Activated CD8-positive, alpha-beta memory T cell treated with anti-CD3 and anti-CD28 coated beads, Interleukin-2, amount 10 ng/mL, durations not matched to agents 7 days and 5 days (primary cell): ENCODE results near the gene DIO2. TPM values are rescaled to one million over a fixed set of nuclear protein-coding genes. Genes with fewer than 3 reads are reported as not detected.

ENCODE experiments used
- ATAC-seq: fragments of 150-1000 bp; cut with Tn5 transposase; one replicate; pipeline ENCODE4 v1.10.0; 2021; ENCODE audit warnings: moderate library complexity
- CTCF ChIA-PET: fragments of 350-600 bp; sonication (Branson Sonifier 250); formaldehyde crosslinking; loops from one replicate; lab custom pipeline; 2021; ENCODE audit warnings: antibody characterized with exemption; lab: Charles Lee
- DNase-seq: peaks from one replicate; pipeline ENCODE4 v3.0.0-alpha.2; 2020
- H3K27ac Mint-ChIP-seq: one replicate; pipeline ENCODE4 v1.8.0; 2021; ENCODE audit warnings: mild to moderate bottlenecking, mixed read lengths
- H3K27me3 Mint-ChIP-seq: one replicate; pipeline ENCODE4 v1.8.0; 2021; ENCODE audit warnings: mixed read lengths
- H3K36me3 Mint-ChIP-seq: one replicate; pipeline ENCODE4 v1.8.0; 2021; ENCODE audit warnings: mild to moderate bottlenecking, mixed read lengths
- H3K4me1 Mint-ChIP-seq: one replicate; pipeline ENCODE4 v1.8.0; 2021; ENCODE audit warnings: mixed read lengths
- H3K4me3 Mint-ChIP-seq: one replicate; pipeline ENCODE4 v1.8.0; 2021; ENCODE audit warnings: mild to moderate bottlenecking, moderate library complexity, mixed read lengths
- H3K9me3 Mint-ChIP-seq: one replicate; pipeline ENCODE4 v1.8.0; 2022; ENCODE audit warnings: low read depth, mixed read lengths
- total RNA-seq, 2 experiments: library from RNA; stranded (reverse); gene quantifications; one replicate each; pipeline ENCODE4 v1.2.3, GENCODE V29; 2021

The DIO2 gene
- total RNA-seq, result not detected

- Mint-ChIP-seq H3K4me1 (peaks cover 2% of the 10 kb centered on the region), H3K27ac (no peak within 1 kb of the TSS), H3K9me3 (peaks cover 3% of the 10 kb centered on the region), H3K27me3 (peaks cover 2% of the 10 kb centered on the region), H3K4me3 (no peak within 1 kb of the TSS), H3K36me3 (no peaks in the 10 kb centered on the region)
- DNase-seq, result no peak
- CTCF ChIA-PET, result no interaction called here
- ATAC-seq, result no peak
Observed at GRCh38 chr14:80211153-80212022, at the start of gene DIO2. TSS of gene DIO2 (minus strand) at chr14:80211504. CDS start at chr14:80211472, 32 bp downstream.

- Mint-ChIP-seq H3K4me3 (no peak overlapping the region), H3K27me3 (no peaks in the 10 kb centered on the region), H3K4me1 (no peaks in the 10 kb centered on the region), H3K36me3 (no peaks in the 10 kb centered on the region), H3K9me3 (peaks cover 6% of the 10 kb centered on the region), H3K27ac (no peak overlapping the region)
- CTCF ChIA-PET, result no interaction called here
- ATAC-seq, result no peak
- no peak for DNase-seq
Observed at GRCh38 chr14:80260645-80261044, 49.3 kb upstream of the DIO2 start.

- Mint-ChIP-seq H3K27ac (no peak overlapping the region), H3K27me3 (no peaks in the 10 kb centered on the region), H3K9me3 (peaks cover 21% of the 10 kb centered on the region), H3K36me3 (no peaks in the 10 kb centered on the region), H3K4me1 (no peaks in the 10 kb centered on the region), H3K4me3 (no peak overlapping the region)
- ATAC-seq (no peak), DNase-seq (no peak)
- CTCF ChIA-PET, result no interaction called here
Observed at GRCh38 chr14:80239631-80240030, 28.3 kb upstream of the DIO2 start.

GRCh38 chr14:80237143-80237542 lies 25.8 kb upstream of the DIO2 start:
- Mint-ChIP-seq H3K4me3 (no peak overlapping the region), H3K27ac (no peak overlapping the region), H3K27me3 (no peaks in the 10 kb centered on the region), H3K4me1 (no peaks in the 10 kb centered on the region), H3K9me3 (peaks cover 22% of the 10 kb centered on the region), H3K36me3 (no peaks in the 10 kb centered on the region)
- no peak for DNase-seq
- ATAC-seq, result no peak
- CTCF ChIA-PET, result no interaction called here

- DNase-seq (no peak), ATAC-seq (no peak)
- Mint-ChIP-seq H3K36me3 (no peaks in the 10 kb centered on the region), H3K4me3 (no peak overlapping the region), H3K27ac (no peak overlapping the region), H3K4me1 (no peaks in the 10 kb centered on the region), H3K9me3 (peaks cover 22% of the 10 kb centered on the region), H3K27me3 (no peaks in the 10 kb centered on the region)
- CTCF ChIA-PET, result no interaction called here
Observed at GRCh38 chr14:80233470-80234089, 22.3 kb upstream of the DIO2 start.

- CTCF ChIA-PET, result no interaction called here
- Mint-ChIP-seq H3K36me3 (no peaks in the 10 kb centered on the region), H3K27me3 (no peaks in the 10 kb centered on the region), H3K9me3 (peaks cover 16% of the 10 kb centered on the region), H3K27ac (no peak overlapping the region), H3K4me1 (no peaks in the 10 kb centered on the region), H3K4me3 (no peak overlapping the region)
- no peak for ATAC-seq
- DNase-seq, result no peak
Observed at GRCh38 chr14:80231702-80232101, 20.4 kb upstream of the DIO2 start.

GRCh38 chr14:80223696-80224465 lies 12.6 kb upstream of the DIO2 start:
- DNase-seq (no peak), ATAC-seq (no peak)
- Mint-ChIP-seq H3K36me3 (no peaks in the 10 kb centered on the region), H3K27me3 (no peaks in the 10 kb centered on the region), H3K4me1 (no peaks in the 10 kb centered on the region), H3K9me3 (peaks cover 3% of the 10 kb centered on the region), H3K27ac (no peak overlapping the region), H3K4me3 (no peak overlapping the region)
- CTCF ChIA-PET, result no interaction called here

GRCh38 chr14:80216818-80217217 lies 5.5 kb upstream of the DIO2 start:
- Mint-ChIP-seq H3K36me3 (no peaks in the 10 kb centered on the region), H3K9me3 (peaks cover 2% of the 10 kb centered on the region), H3K4me1 (peaks cover 2% of the 10 kb centered on the region), H3K27me3 (no peaks in the 10 kb centered on the region), H3K4me3 (no peak overlapping the region), H3K27ac (no peak overlapping the region)
- no peak for DNase-seq
- CTCF ChIA-PET, result no interaction called here
- ATAC-seq, result no peak

GRCh38 chr14:80215756-80216581 lies 4.7 kb upstream of the DIO2 start:
- Mint-ChIP-seq H3K36me3 (no peaks in the 10 kb centered on the region), H3K4me1 (peaks cover 2% of the 10 kb centered on the region), H3K9me3 (peaks cover 2% of the 10 kb centered on the region), H3K27me3 (no peaks in the 10 kb centered on the region), H3K4me3 (no peak overlapping the region), H3K27ac (no peak overlapping the region)
- DNase-seq (no peak), ATAC-seq (no peak)
- CTCF ChIA-PET, result interaction anchor here (0.6 kb wide), 1 partner anchor 1282 kb away, joined by 4 read pairs; no protein-coding TSS in a partner anchor

GRCh38 chr14:80215081-80215480 lies 3.8 kb upstream of the DIO2 start:
- DNase-seq (no peak), ATAC-seq (no peak)
- Mint-ChIP-seq H3K4me3 (no peak overlapping the region), H3K27me3 (peaks cover 2% of the 10 kb centered on the region), H3K36me3 (no peaks in the 10 kb centered on the region), H3K4me1 (peaks cover 2% of the 10 kb centered on the region), H3K27ac (no peak overlapping the region), H3K9me3 (peaks cover 2% of the 10 kb centered on the region)
- CTCF ChIA-PET, result no interaction called here

GRCh38 chr14:80213602-80214001 lies 2.3 kb upstream of the DIO2 start:
- DNase-seq, result no peak
- CTCF ChIA-PET, result no interaction called here

GRCh38 chr14:80212023-80212397 lies 706 bp upstream of the DIO2 start:
- H3K27ac Mint-ChIP-seq, result no peak overlapping the region
- H3K4me3 Mint-ChIP-seq, result no peak overlapping the region
- H3K9me3 Mint-ChIP-seq, result peaks cover 2% of the 10 kb centered on the region
- ATAC-seq (no peak), DNase-seq (no peak)
- H3K27me3 Mint-ChIP-seq, result peaks cover 2% of the 10 kb centered on the region
- CTCF ChIA-PET, result no interaction called here
- peaks cover 2% of the 10 kb centered on the region for H3K4me1 Mint-ChIP-seq
- no peaks in the 10 kb centered on the region for H3K36me3 Mint-ChIP-seq

More at GRCh38 chr14:80213602-80214001, 2.3 kb upstream of the DIO2 start:
- Mint-ChIP-seq H3K36me3 (no peaks in the 10 kb centered on the region), H3K27ac (no peak overlapping the region), H3K4me1 (peaks cover 2% of the 10 kb centered on the region), H3K4me3 (no peak overlapping the region), H3K9me3 (peaks cover 2% of the 10 kb centered on the region), H3K27me3 (peaks cover 2% of the 10 kb centered on the region)
- ATAC-seq, result no peak

GRCh38 chr14:80208461-80208860 lies 2.8 kb downstream of the DIO2 start:
- Mint-ChIP-seq H3K4me1 (peaks cover 2% of the 10 kb centered on the region), H3K9me3 (peaks cover 3% of the 10 kb centered on the region), H3K36me3 (no peaks in the 10 kb centered on the region), H3K27me3 (peaks cover 2% of the 10 kb centered on the region), H3K27ac (no peak overlapping the region), H3K4me3 (no peak overlapping the region)
- CTCF ChIA-PET, result no interaction called here
- ATAC-seq, result no peak
- DNase-seq, result no peak
